MCF 10A (cell line): ENCODE data around the gene GMDS. TPM values are rescaled to one million over a fixed set of nuclear protein-coding genes. Genes with fewer than 3 reads are reported as not detected.

Experiments
- BruUV-seq: library from RNA; stranded (reverse); fragments of 400-500 nt; replicated peaks from 2 replicates; lab custom pipeline; 2021; lab: Mats Ljungman, UMichigan
- CTCF ChIA-PET: fragments of 300-600 bp; sonication (Branson Sonifier 250); formaldehyde crosslinking; extraction: SDS; loops from one replicate; lab custom pipeline; 2021; ENCODE audit warnings: antibody characterized with exemption, inconsistent platforms; lab: Yijun Ruan, JAX
- POLR2A ChIA-PET: fragments of 300-600, 350-650 bp; sonication (Branson Sonifier 250); formaldehyde crosslinking; extraction: SDS; loops from one replicate; lab custom pipeline; 2020; ENCODE audit warnings: antibody characterized with exemption, inconsistent platforms; lab: Yijun Ruan, JAX
- DNase-seq: peaks from one replicate; pipeline ENCODE4 v3.0.0-alpha.2; 2018; ENCODE audit not compliant: unreplicated experiment
- H3K27ac Mint-ChIP-seq: one replicate; pipeline ENCODE4 v1.8.0; 2022; ENCODE audit warnings: mild to moderate bottlenecking, low read depth, mixed read lengths; ENCODE audit not compliant: unreplicated experiment
- H3K27me3 Mint-ChIP-seq: one replicate; pipeline ENCODE4 v1.8.0; 2022; ENCODE audit warnings: mixed read lengths; ENCODE audit not compliant: insufficient read depth, unreplicated experiment
- H3K36me3 Mint-ChIP-seq: one replicate; pipeline ENCODE4 v1.8.0; 2022; ENCODE audit warnings: mild to moderate bottlenecking, moderate library complexity, mixed read lengths; ENCODE audit not compliant: insufficient read depth, unreplicated experiment
- H3K4me1 Mint-ChIP-seq: one replicate; pipeline ENCODE4 v1.8.0; 2022; ENCODE audit warnings: mixed read lengths; ENCODE audit not compliant: insufficient read depth, unreplicated experiment
- H3K4me3 Mint-ChIP-seq: one replicate; pipeline ENCODE4 v1.8.0; 2022; ENCODE audit warnings: mild to moderate bottlenecking, moderate library complexity, mixed read lengths; ENCODE audit not compliant: unreplicated experiment
- H3K9me3 Mint-ChIP-seq: one replicate; pipeline ENCODE4 v1.8.0; 2022; ENCODE audit warnings: mixed read lengths; ENCODE audit not compliant: unreplicated experiment
- intact Hi-C: fragments of 100-400 bp; cut with micrococcal nuclease; formaldehyde crosslinking; loops from 2 replicates; pipeline ENCODE4 v1.14.1; 2022
- total RNA-seq: library from RNA; stranded (reverse); gene quantifications from 2 replicates; pipeline ENCODE4 v1.2.3, GENCODE V29; 2022
- TF ChIP-seq, protein P1 (sequence below): fragments of 200-600 bp; IDR thresholded peaks from one replicate; pipeline ENCODE4 v1.8.0; 2022; ENCODE audit warnings: antibody characterized with exemption, mild to moderate bottlenecking; ENCODE audit not compliant: unreplicated experiment

Gene GMDS
- total RNA-seq, 1 experiment from 2014 or later, result 24.9 TPM

DNA sequence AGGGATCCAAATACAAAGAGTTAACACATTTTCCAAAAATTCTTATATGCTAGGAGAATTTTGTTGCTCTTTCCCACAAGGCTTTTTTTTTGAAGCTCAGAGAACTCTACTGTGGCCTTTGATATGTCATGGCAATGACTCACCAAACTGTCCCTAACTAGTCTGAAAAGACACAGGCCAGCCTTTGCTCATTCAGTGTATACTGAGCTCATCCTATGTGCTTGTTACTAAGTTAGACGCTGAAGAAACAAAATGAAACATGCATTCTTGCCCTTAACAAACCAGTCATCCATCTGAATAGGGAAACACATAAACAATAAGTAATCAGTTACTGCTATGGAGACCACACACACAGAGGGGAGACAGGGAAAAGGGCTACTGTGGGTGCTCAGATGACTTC lies 343.8 kb downstream of the GMDS start:
- H3K27me3 Mint-ChIP-seq, result no peaks in the 10 kb centered on the region
- no peak overlapping the region for H3K27ac Mint-ChIP-seq
- H3K4me3 Mint-ChIP-seq, result no peak overlapping the region
- H3K4me1 Mint-ChIP-seq, result no peaks in the 10 kb centered on the region
- CTCF ChIA-PET, result interaction anchor here (0.8 kb wide), 1 partner anchor 65 kb away, joined by 3 read pairs; no protein-coding TSS in a partner anchor
- H3K9me3 Mint-ChIP-seq, result no peaks in the 10 kb centered on the region
- TF ChIP-seq, protein P1, sequence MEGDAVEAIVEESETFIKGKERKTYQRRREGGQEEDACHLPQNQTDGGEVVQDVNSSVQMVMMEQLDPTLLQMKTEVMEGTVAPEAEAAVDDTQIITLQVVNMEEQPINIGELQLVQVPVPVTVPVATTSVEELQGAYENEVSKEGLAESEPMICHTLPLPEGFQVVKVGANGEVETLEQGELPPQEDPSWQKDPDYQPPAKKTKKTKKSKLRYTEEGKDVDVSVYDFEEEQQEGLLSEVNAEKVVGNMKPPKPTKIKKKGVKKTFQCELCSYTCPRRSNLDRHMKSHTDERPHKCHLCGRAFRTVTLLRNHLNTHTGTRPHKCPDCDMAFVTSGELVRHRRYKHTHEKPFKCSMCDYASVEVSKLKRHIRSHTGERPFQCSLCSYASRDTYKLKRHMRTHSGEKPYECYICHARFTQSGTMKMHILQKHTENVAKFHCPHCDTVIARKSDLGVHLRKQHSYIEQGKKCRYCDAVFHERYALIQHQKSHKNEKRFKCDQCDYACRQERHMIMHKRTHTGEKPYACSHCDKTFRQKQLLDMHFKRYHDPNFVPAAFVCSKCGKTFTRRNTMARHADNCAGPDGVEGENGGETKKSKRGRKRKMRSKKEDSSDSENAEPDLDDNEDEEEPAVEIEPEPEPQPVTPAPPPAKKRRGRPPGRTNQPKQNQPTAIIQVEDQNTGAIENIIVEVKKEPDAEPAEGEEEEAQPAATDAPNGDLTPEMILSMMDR, result no peak
- intact Hi-C loops, result no loop called here
- no TSS peak for BruUV-seq
- DNase-seq, result peak; percentile 24
- POLR2A ChIA-PET, result interaction anchor here (1.0 to 2.0 kb wide), 2 partner anchors 16 to 58 kb away, joined by 3 to 6 read pairs; no protein-coding TSS in a partner anchor
- peaks cover 5% of the 10 kb centered on the region for H3K36me3 Mint-ChIP-seq

DNA sequence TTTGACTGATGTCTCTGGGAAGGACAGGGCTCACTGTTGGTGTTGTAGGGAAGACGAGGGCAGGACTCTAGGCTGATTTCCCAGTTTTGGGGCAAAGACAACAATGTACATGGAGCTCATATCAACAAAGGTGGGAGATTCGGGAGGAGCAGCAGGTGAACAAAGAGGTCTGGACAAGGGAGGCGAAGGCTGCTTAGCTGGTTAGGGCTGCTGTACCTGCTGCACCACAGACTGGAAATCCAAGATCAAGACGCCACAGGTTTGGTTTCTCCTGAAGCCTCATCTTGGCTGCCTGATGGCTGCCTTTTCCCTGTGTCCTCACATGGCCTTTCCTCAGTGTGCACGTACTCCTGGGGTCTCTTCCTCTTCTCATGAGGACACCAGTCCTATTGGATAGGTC lies 348.5 kb downstream of the GMDS start:
- peaks cover 12% of the 10 kb centered on the region for H3K36me3 Mint-ChIP-seq
- H3K9me3 Mint-ChIP-seq, result no peaks in the 10 kb centered on the region
- peaks cover 19% of the 10 kb centered on the region for H3K4me1 Mint-ChIP-seq
- ChIA-PET CTCF (no interaction called here), POLR2A (interaction anchor here (0.6 kb wide), 1 partner anchor 198 kb away, joined by 3 read pairs; no protein-coding TSS in a partner anchor)
- TF ChIP-seq, protein P1, result no peak
- intact Hi-C loops, result no loop called here
- H3K27me3 Mint-ChIP-seq, result no peaks in the 10 kb centered on the region
- no peak for DNase-seq
- no peak overlapping the region for H3K4me3 Mint-ChIP-seq
- H3K27ac Mint-ChIP-seq, result no peak overlapping the region
- BruUV-seq, result no TSS peak

DNA sequence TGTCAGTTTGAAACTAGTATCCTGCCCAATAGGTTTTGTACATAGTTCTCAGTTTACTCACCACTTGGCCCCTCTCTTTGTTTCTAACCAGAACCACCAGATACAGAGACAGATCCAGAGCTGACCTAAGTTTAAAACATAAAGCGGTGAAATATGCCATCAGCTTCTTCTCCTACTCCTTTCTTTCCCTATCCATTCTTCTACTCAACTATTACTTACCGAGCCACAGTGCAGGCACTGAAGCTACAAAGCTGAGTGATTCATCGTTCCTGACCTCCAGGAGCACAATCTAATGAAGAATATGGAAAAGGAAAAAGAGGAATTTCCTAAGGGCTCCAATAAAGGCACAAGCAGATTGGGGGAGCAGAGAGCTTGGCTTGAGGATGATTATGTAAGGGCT lies 349.7 kb downstream of the GMDS start:
- Mint-ChIP-seq H3K36me3 (peaks cover 12% of the 10 kb centered on the region), H3K27ac (no peak overlapping the region), H3K4me1 (peaks cover 19% of the 10 kb centered on the region), H3K9me3 (no peaks in the 10 kb centered on the region), H3K27me3 (no peaks in the 10 kb centered on the region), H3K4me3 (no peak overlapping the region)
- ChIA-PET POLR2A (interaction anchor here (1.1 kb wide), 1 partner anchor 29 kb away, joined by 3 read pairs; no protein-coding TSS in a partner anchor), CTCF (no interaction called here)
- TF ChIP-seq, protein P1, result no peak
- intact Hi-C loops, result no loop called here
- no peak for DNase-seq
- BruUV-seq, result no TSS peak

DNA sequence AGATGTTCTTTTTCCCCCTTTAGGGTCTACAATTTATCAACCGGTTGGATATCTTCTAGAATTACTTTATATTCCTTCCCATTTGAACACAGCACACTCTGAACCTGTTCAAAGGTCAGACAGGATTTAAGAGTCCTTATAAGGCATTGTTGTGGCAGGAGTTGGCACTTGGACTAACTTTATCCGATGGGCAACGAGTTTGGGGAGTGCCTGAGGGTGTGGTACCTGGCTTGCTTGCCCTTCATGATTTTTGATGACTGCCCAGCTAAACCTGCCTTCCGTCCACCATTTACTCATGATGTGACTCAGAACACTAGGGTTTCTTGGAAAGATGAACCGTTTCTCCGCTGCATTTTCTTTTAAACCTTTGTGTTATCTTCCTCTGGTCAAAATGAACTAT lies 350.5 kb downstream of the GMDS start:
- DNase-seq, result peak; percentile 70
- Mint-ChIP-seq H3K27me3 (no peaks in the 10 kb centered on the region), H3K4me1 (peaks cover 24% of the 10 kb centered on the region), H3K36me3 (peaks cover 12% of the 10 kb centered on the region), H3K4me3 (no peak overlapping the region), H3K9me3 (no peaks in the 10 kb centered on the region), H3K27ac (peak overlapping the region; percentile 50)
- CTCF ChIA-PET, result no interaction called here
- TF ChIP-seq, protein P1, result no peak
- no TSS peak for BruUV-seq
- intact Hi-C loops, result no loop called here
- POLR2A ChIA-PET, result interaction anchor here (1.1 kb wide), 1 partner anchor 29 kb away, joined by 3 read pairs; no protein-coding TSS in a partner anchor
